CD4-positive, alpha-beta T cell treated with Interleukin-10 for 1 hour (primary cell): ENCODE measurements around the gene NKG7.

Experiments
- DNase-seq: peaks from one replicate; pipeline ENCODE4 v3.0.0-alpha.2; 2020

The NKG7 gene

DNA sequence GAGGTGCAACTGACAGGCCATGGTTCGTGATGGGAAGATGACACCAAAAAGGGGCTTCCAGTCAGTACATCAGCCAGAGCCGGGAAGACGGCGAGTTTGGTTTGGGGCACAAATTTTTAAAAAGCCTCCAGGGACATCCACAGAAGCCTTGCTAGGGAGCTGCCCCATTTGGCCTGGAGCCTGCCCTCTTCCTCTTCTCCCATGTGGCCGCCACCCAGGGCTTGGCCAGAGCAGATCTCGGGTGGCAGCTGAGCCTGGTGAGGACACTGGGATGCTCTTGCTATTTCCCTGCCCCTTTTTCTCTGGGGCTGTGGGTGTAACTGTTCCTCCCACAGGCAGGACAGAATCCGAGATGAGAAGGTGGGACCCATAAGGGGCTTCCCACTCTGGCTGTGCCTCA is 14.5 kb downstream of the NKG7 start:
- DNase-seq = no peak

DNA sequence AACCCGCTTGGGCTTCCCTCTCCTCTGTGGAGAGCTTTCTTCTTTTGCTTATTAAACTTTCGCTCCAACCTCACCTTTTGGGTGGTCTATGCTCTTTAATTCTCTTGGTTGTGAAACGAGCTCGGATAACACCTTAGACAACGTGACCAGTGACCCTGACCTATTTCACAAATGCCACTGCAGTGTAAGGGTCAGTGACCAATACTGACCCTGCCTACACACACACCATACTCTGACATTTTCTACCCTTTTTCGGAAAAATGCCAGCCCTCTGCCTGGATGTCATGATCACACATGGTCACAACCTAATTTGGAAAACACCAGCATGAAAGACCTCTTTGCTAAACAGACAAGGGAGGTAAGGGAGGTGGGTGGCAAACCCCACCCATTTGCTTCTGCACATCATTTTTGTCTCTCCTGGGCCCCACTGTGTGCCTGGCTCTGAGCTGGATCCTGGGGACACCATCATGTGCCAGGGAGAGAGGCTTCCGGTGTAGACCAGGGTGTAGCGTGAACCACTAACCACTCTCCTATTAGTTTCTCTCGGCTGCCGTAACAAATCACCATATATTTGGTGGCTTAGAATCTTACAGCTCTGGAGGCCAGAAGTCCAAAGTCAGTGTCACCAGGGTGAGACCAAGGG is 16.2 kb downstream of the NKG7 start:
- DNase-seq = no peak

DNA sequence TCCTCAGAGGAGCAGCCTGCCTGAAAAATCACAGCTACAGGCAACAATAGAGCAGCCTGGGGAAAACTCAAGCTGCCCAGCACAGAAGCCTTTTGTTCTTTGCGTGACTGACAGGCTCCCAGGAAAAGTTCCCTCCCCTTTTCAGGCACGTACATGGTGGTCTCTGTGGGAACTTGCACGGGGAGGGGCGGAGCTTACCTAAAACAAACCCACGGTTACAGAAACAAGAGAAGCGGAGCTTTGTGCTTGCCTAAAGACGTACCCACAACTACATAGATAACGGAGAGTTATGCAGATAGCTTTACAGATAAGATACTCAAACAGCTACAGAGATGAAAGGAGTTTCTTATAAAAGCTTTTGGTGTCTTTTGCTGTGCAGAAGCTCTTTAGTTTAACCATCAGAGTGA is 17.7 kb downstream of the NKG7 start:
- DNase-seq = peak; percentile 40

DNA sequence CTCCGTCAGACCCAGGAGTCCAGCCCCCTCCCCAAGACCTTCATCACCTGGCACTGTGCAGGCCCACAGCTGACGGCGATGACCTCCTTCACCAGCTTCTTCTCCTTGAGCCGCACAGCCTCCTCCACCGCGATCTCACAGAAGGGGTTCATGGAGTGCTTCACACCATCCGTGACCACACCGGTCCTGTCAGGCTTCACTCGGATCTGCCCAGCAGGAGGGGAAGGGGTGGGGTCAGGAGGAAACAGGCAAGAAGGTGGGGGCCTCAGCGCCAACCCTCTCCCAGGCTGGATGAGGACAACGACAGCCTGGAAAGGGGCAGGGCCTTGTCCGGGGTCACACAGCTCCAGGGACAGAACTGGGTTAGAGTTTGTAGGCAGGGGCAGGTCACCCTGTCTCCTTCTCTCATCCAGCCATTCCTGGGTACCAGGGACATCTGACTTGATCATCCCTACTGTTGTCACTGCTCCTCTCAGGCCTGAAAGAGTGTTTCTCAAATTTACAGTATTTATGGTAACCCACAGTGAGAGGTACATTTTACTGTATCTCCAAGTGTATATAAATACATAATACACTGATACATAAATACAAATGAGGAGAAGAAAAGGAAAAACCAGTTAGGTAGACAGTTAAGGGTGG is 18.2 kb downstream of the NKG7 start:
- DNase-seq = no peak

DNA sequence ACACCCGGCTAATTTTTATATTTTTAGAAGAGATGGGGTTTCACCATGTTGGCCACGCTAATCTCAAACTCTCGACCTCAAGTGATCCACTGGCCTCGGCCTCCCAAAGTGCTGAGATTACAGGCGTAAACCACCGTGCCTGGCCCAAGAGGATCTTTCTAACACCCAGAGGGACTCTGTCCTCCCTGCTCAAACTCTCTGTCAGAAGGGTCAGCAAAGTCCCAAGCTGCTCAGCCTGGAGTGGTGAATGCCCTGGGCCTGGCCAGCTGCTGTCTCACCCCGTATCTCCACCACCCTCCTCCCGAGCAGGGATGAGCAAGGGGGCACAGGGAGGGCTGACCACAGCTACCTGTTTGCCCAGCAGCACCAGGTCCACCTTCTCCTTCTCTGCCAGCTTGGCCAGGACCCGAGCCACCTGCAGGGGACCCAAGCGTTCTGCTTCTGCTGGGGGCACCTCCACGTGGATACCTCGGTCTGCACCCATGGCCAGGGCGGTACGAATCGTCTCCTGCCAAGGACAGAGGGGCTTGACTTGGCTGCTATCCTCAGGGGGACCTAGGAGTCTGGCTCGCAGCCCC is 19.6 kb downstream of the NKG7 start:
- no peak for DNase-seq

DNA sequence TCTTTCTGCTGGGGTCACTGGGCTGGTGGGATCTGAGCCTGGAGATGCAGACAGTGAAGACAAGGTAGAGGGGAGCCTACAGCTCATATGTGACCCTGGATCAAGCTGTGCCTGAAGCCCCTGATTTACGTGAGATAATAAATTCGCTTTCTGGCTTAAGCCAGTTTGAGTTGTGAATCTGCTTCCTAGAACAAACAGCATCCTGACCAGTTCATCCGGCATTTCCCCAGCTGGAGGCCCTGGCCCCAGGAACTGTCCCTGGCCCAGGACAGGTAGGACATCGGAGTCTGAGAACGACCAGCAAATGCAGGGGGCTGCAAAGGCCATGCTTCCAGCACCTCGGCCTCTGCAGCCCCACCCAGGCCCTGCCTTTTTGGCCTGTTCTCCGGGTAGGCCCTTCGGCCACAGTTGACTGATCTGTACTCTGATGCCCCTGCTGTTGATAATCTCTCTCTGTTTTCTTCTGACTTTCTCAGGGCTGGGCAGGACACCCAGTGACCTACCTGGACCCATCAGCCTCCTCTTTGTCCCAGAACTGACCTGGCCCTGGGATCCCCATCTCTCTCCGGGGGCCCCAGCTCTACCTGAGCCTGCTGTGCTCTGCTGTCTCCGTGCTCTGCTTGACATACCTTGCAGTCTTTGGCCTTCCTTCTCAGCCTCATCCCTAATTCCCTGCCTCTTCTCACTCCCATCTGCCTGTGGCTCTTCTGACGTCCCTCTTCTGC is 21.0 kb downstream of the NKG7 start:
- DNase-seq = no peak

DNA sequence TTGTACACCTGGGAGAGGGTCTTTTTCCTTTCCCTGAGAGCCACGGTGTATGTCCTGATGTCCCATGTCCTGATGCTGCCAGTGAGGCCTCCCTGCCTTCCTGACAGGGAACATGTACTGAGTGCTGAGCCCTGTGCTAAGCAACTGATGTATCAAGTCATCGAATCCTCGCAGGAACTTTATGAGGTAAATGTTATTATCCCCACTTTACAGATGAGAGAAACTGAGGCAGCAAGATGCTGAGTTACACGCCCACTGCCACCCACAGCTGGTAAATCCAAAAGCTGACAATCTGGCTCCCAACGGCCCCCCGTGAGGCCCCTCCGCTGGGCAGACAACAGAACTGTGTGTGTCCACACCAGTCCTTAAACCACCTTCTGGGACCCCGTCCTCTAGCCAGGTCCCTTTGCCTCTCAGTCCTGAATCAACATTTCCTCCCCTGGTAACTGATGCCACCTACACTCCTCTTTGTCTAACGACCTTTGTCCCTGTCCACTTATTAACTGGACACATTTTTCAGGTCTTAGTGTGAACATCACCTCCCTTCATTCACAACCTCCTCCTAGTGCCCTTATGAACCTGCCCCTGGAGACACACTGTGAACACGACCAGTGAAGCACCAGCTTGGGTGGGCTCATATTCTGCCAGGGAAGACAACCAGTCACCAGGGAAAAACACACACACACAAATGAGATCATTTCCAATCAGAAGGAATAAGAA is 25.1 kb downstream of the NKG7 start:
- DNase-seq = no peak

DNA sequence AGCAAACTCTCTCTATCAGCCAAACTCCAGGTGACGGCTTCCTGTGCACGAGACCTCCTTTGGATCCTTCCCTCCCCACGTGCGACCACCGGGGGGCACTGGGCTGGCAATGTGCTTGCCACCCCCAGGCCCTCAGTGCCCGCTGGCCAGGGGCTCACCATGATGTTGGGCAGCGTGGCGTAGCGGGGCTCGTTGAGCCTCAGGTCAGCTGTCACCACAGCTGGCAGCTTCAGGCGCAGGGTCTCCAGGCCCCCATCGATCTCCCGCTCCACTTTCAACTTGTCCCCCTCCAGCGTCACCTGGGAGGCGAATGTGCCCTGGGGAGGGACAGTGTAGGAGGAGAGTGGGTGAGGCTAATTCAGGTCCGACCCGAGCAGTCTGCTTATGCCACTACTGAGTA is 25.7 kb downstream of the NKG7 start:
- DNase-seq = no peak

DNA sequence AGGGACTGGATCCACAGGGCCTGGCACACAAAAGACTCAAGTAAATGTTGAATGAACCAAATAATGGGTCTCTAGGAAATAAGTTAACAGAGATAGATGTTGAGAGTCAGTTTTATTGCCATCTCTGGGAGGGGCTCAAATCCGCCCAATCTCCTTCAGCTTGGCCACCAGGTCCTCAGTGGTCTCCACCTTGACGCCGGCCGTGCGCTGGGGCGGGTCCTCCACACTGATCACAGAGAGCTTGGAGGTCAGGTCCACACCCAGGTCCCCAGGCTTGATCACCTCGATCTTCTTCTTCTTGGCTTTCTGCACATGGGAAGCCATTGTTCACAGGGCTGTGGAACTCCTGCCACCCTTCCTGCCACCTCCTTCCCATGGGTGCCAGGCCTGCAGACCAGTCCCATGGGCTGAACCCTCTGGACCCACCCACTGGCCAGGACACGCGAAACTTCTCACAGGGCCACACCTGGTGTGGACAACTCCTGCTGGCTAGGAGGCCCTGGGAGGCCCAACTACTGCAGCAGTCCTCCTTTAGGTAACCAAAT is 27.3 kb downstream of the NKG7 start:
- no peak for DNase-seq

DNA sequence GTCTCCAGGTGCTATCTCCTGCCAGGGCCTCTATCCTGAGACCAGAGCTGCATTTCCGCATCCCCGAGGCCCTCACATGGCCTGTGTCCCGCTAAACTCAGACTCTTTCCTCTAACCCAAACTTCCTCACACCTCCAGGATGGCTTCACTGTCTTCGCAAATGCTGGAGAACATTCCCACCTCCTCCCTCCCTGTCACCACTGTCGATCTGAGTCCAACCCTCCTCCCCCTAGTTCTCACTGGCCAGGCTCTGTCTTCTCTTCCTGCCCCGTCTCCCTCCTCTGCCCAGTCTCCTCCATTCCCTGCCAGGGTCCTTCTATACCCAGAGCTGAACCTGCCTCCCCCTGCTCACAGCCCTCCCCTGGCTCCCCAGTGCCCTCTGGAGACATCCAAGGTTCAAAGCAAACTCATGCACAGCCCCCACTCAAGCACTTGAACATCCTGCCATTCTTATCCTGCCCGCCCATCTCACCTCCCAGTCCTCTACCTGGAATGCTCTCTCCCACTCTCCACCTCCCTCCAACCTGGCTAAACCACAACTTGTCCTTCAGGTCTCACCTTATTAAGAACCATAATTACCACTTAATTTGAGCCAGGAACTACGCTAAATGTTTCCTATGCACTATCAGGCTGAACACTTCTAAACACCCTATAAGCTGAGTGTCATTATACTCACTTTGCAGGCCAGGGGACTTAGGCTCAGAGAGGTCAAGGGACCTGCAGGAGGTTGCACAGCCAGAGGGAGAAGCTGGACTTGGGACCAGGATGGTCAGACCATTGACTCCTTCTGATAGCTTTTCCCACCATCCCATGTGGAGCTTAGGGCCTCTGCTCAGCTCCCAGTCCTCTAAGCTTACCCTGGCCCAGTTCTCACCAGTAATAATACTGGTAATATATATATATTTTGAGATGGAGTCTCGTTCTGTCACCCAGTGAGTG is 29.6 kb downstream of the NKG7 start:
- DNase-seq = no peak

DNA sequence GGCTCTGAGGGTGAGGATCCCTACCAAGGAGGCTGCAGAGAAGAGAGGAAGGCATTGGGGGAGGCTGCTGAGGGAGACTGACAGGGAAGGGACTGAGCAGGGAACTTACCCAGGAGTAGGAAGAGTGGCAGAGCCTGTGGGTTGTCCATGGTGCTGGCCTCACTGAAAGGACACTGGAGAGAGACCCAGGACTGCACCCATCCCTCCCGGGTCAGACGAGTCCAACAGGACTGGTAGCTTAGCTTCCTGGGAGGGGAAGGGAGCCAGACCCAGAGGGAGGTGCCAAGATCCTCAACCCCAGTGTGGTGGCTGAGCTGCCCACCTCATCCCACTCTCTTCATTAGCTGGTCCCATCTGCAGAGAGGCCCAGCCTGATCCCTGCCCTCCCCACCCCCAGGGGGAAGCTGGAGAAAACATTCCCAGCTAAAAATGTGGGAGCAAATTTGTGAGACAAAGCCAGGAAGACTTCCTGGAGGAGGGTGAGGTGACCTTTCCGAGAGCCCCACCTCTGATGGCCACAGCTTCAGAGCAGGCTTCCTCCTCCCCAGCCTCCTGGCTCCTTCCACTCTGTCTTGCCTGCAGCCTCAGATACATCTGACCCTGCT is 30.4 kb downstream of the NKG7 start, which contains the start of gene VSIG10L:
Gene VSIG10L, minus strand, starts transcription at position 164 of the 605 bp plus-strand sequence. Its CDS starts 15 bp downstream, at position 149.
- no peak for DNase-seq

DNA sequence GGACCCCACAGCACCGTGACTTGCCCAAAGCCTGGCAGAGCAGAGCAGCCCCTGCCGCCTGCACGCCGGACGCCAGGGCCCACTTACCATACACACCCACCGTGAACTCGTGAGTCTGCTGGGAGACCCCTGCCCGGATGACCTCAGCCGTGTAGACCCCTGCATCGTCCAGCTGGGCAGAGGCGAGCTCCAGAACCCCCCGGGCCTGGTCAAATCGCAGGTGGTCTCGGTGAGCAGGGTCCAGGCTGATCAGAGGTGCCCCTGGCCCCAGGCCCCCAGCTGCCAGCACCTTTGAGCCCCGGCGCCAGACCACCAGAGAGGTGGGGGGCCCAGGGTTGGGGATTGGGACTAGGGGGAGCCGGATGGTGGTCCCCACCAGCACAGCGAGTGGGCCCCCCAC is 31.4 kb downstream of the NKG7 start:
- DNase-seq = no peak

DNA sequence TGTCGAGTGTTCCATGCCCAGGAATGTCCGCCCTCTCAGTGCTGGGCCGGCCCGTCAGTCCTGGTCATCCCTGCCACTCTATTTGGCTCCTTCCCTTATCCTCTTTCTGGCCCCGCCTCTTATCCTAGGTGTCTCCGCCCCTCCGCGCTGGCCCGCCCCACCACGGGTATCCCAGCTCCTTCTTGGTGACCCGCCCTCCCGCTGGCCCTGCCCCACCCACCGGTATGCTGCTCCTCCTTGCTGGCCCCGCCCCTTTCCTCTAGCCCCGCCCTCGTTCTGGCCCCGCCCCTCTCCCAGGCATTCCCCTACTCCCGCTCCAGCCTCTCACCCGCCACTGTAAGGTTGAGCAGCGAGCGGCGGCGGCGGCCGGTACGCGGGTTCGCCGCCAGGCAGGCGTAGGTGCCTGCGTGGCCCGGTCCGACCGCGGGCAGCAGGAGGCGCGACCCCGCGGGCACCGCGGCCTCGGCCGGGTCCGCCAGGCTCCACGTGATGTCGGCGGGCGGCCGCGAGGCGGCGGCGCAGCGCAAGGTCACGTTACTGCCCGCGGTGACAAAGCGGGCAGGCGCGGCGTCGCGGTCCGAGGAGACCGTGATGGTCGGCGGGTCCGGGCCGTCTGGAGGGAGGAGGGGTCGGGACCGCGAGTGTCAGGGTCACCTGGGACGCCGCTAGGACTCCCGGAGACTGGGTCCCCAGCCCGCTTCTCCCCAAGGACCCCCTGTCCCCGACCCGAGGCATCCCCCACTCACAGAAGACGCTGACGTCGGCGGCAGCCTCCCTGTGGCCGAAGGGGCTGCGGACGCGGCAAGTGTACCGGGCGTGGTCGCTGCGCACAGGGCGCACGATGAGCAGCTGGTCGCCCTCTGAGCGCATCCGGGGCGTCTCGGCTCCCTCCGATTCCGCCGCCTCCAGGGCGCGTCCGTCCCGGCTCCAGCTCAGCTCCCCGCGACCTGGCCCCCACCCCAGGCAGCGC is 32.5 kb downstream of the NKG7 start:
- peak; percentile 93 for DNase-seq

DNA sequence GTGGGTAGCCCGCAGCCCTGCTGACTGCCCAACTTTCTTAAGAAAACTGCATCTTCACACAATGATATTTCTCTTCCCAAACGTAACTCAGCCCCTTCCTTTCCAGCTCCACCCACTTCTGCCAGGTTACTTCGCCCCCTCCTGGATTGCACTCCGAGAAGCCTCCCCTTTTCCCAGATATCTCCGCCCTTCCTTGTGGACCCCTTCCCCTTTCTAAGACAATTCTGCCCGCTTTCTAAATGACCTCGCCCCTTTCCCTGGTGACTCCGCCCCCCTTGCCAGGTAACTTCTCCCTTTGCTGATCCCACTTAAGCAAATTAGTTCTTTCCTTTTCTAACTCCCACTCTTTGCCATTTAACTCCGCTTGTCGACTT is 33.2 kb downstream of the NKG7 start:
- DNase-seq = no peak

DNA sequence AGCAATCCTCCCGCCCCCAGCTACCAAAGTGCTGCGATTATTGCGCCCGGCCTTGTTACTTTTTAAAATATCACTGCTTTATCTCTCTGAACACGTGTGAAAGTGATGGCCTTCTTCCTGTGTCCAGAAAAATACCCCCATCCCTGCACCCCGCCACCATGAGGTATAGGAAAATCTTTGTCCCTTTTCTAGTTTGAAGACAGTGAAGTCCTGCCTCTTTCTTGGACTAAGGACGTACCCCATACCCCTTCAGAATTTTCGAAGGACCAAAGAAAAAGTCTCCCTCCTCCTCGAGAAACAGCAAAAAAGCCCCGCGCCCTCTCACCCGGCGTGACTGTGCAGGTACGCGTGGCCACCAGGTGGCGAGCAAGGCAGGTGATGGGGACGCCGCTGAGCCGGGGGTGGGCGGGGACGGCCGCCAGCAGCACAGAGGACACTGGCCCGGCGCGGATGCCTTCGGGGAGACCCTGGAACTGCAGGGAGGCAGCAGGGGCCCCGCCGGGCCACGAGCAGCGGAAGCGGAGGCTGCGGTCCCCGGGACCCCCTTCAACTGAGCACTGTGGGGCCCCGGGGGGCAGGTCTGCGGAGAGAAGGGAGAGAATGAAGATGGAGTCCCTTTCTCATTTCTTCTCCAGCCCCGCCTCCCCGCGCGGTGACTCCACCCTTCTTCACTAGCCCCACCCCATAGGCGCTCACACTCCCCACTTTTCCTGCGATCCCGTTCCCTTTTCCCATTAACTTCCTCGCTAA is 33.7 kb downstream of the NKG7 start:
- peak; percentile 85 for DNase-seq

DNA sequence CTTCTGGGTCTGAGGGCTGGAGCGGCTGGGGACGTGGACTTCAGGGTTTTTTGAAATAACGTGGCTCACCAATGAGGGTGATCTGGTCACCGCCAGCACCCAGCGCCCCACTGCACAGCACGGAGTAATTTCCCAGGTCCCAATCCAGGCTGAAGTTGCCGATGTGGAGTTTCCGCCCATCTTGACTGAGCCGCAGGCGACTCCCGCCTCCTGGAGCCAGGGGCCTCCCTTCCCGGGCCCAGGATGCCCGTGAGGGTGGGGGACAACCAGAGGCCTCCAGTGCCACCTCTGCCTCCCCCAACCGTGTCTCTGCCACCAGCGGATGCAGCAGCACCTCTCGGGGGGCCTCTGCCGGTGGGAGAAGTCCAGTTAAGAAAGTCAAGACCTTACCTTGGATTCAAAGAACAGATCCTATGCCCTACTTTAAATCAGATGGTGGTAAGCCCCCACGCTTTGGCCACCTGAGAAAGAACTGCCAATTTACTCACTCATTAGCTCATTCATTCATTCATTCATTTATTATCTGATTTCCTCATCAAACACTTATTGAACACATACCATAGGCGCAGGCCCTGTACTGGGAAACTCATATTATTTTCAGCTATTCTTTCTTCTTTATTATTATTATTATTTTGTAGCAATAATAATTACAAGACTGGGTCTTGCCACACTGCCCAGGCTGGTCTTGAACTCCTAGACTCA is 34.4 kb downstream of the NKG7 start:
- DNase-seq = no peak

DNA sequence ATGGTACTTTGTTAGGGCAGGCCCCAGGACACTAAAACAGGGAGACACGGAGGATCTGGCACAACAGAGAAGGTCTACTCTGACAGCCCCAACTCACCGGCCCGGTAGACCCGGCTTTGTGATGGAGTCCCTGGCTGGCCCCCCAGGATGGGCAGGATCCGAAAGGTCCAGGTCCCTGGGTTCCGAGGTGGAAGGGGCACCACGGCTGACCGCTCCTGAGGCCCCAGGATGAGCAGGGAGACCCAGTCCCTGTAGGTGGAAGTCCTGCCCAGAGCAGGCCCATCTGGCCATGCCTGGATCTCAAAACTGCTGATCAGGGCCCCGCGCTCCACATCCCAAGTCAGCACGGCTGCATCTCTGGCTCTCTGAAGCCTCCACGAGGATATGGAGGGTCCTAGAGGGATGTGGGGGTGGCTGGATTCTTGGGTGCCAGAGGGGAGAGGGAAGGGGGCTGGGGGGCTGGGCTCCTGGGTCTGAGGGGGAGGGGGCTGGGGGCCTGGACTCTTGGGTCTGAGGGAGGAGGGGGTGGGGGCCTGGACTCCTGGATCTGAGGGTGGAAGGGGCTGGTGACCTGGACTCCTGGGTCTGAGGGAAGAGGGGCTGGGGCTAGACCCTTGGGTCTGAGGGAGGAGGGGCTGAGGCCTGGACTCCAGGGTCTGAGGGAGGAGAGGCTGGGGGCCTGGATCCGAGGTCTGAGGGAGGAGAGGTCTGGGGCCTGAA is 35.2 kb downstream of the NKG7 start:
- no peak for DNase-seq
